Embryonic facial prominence (tissue), 1 donor: ENCODE measurements around the gene CHRM5.
"Not testable (repeated sequence)": the region's sequence is repeated elsewhere in the genome, so short reads cannot be mapped to it uniquely, and the experiment has no call there.

Experiments
- DNase-seq: peaks from one replicate; pipeline ENCODE4 v3.0.0-alpha.2; 2016; ENCODE audit errors: extremely low spot score

The CHRM5 gene

DNA sequence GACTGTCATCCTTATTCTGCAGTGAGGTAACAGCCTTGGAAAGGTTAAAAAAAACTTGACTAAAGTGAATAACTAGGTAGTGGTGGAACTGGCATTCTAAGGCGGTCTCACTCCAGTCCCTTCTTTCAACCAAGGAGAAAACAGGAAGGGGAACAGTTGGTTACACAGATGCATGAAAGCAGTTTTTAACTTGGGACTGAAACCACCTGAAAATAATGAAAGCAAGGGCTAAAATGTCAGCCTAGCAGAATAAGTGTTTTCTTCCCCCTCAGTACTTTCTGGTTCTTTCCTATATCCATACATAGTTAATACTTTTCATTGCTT is 71.5 kb downstream of the CHRM5 start:
- no peak for DNase-seq

DNA sequence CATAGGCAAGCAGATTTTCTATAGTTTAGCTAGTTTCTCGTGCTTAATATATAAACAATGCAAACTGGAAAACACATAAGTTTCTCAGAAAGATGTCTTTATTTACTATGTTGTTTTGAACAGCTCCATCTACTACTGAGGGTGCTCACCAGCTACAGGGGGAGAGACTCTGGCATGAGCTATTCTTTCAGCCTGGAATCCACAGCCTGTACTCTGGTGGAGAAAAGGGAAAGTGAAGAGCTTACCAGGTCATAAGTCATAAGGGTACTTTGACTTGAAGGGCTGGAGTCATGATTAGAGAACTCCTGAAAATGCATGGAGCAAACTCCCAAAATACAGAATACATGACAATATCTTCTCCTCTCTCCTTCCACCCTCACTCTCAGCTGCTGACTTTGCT is 75.1 kb downstream of the CHRM5 start:
- DNase-seq = no peak

DNA sequence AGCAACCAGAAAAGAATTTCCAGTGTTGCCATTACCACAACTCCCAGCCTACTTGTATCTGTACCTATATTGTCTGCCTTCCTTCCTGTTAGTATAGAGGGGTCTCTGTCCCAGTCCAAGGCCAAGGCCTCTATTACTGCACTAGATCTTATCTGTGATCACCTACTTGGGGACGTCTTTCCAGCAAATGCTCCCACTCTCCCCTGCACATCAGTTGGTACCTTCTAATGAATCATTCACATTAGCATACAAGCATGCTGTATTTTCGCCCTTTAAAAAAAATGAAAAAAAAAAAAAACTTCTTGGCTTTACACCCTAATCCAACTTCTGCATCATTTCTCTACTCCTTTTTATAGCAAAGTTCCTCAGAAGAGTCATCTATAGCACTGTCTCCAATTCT is 75.5 kb downstream of the CHRM5 start:
- no peak for DNase-seq

DNA sequence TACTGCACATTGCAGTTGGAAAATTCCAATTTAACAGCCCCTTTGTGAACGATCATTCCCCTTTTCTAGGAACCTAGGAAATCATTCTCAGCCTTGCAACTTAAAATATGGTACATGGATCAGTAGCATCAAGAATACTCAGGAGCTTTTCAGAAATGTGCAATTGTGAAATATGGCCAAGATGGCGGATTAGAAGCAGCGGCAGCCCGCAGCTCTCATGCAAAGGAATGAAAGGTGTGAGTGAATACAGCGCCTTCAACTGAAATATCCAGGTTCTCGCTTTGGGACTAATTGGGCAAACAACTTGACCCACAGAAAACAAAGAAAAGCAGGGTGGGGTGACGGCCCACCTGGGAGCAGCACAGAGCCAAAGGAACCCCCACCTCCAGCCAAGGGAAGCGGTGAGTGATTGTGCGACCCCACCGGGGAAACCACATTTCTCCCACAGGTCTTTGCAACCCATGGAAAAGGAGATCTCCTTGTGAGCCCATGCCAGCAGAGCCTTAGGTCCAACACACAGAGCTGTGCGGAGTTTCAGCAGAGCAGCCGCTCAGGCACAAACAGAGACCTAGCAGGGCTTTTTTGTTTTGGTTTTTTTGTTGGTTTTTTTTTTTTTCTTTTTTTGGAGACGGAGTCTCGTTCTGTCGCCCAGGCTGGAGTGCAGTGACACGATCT is 78.3 kb downstream of the CHRM5 start:
- DNase-seq = no peak

DNA sequence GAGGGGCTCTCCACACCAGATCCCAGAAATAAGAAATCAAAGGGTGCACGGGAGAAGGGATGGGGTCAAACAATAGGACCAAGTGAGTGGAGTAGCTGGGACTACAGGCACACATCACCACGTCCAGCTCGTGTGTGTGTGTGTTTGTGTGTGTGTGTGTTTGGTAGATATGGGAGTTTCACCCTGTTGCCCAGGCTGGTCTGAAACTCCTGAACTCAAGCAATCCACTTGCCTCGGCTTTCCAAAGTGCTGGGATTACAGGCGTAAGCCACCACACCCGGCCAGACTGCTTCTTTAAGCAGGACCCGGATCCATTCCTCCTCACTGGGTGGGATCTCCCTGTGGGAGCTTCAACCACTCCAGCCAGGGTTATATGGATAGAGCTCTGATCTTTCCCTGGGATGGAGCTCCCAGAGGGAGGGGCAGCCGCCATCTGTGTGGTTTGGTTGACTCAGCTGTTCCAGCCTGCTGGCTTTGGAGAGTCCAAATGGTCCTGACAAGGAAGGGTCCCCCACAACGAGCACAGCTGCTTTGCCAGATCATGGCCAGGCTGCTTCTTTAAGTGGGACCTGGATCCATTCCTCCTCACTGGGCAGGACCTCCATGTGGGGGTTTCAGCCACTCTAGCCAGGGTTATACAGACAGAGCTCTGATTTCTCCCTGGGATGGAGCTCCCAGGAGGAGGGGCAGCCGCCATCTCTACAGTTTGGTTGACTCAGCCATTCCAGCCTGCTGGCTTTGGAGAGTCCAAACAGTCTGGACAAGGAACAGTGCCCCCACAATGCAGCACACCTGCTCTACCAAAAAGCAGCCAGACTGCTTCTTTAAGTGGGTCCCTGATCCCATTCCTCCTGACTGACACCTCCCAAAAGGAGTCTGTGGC is 79.8 kb downstream of the CHRM5 start:
- DNase-seq = no peak

DNA sequence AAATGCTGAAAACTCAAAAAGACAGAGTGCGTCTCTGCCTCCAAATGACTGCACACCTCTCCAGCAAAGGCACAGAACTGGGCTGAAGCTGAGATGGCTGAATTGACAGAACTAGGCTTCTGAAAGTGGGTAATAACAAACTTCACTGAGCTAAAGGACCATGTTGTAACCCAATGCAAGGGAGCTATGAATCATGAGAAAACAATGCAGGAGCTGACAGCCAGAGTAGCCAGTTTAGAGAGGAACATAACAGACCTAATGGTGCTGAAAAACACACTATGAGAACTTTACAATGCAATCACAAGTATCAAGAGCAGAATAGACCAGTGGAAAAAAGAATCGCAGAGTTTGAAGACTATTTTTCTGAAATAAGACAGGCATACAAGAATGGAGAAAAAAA is 80.8 kb downstream of the CHRM5 start:
- no peak for DNase-seq

DNA sequence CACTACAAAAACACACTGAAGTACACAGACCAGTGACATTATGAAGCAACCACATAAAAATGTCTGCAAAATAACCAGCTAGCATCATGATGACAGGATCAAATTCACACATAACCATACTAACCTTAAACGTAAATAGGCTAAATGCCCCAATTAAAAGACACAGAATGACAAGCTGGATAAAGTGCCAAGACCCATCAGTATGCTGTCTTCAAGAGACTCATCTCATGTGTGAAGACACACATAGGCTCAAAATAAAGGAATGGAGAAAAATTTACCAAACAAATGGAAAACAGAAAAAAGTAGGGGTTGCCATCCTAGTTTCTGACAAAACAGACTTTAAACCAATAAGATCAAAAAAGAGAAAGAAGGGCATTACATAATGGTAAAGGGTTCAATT is 82.1 kb downstream of the CHRM5 start:
- DNase-seq = not testable (repeated sequence)

DNA sequence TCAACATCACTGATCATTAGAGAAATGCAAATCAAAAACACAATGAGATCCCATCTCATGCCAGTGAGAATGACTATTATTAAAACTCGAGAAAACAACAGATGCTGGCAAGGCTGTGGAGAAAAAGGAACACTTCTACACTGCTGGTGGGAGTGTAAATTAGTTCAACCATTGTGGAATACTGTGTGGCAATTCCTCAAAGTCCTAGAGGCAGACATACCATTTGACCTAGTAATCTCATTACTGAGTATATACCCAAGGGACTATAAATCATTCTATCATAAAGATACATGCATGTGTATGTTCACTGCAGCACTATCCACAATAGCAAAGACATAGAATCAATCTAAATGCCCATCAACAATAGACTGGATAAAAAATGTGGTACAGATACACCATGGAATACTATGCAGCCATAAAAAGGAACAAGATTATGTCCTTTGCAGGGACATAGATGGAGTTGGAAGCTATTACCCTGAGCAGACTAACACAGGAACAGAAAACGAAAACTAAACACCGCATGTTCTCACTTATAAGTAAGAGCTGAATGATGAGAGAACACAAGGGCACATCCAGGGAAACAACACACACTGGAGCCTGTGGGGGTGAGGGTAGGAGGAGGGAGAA is 85.9 kb downstream of the CHRM5 start:
- DNase-seq = no peak

DNA sequence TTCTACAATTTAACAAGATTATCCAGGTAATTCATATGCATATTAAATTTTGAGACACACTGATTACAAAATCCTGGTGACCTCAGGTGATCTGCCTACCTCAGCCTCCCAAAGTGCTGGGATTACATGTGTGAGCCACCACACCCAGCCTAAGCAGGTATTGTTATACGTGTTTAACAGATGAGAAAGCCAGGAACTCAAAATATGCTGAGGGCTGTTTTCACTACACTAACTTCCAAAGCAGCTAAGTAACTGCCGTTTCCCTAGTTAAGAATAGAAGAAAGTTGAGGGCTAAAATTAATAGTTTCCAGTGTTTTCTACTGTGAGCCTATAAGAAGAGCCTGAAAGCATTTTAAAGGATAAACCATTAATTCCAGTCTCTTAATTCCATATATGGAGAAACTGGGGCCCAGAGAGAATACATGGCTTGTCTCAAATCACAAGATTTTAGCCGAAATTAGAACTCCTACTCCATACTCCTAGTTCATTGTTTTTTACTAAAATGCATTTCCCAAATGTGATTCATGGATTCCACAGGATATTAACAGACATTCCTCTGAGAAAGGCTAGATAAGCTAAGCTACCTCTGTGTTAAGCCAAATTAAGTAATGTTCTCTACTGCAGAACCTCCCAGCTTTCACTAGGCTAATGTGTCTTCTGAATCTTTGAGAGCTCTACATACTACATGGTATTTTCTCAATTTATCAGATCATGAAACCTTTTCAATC is 87.7 kb downstream of the CHRM5 start:
- no peak for DNase-seq

DNA sequence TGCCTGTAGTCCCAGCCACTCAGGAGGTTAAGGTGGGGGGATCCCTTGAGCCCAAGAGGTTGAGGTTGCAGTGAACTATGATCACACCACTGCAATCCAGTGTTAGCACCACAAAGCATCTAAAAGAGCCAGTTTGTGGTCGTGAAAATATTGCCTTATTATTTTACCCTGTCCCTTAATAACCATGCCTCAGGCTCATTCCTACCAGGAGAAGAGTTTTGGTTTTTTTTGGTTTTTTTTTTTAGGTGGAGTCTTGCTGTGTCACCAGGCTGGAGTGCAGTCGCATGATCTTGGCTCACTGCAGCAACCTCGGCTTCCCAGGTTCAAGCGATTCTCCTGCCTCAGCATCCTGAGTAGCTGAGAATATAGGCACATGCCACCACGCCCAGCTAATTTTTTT is 88.6 kb downstream of the CHRM5 start:
- DNase-seq = no peak

DNA sequence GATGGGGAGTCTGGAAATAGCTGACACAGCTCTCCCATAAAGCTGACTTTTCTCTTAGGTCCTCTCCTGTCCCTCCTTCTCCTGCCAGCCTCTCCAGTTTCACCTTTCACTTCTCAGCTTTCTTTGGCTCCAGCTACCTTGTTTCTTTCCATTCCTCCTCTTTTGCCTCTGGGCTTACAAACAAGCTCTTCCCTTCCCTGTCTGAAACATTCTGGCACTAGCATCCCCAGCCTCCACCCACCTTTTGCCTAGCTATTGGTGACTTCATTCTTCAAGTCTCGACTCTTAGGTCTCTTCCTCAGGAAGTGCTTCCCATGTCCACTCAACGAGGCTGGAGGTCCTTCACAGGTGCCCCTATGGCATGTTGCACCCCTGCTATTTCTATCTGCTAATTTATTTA is 91.2 kb downstream of the CHRM5 start:
- no peak for DNase-seq

DNA sequence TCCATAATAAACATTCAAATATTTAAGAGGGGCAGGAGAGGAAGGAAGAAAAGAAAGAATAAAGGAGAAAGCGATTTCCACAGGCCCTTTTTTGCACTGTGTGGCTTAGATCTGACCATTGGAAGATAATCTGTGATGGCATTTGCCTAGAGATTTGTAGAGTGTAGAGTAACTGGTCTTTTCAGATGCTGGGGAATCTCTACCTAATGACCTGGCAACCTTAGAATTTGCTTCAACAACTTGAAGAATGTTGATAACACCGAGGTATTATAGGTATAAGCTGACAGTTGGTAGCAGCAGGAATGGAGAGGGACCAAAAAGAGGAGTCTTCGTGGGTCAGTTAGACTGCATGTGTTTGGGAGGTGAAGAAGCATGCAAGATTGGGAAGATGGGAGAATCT is 91.6 kb downstream of the CHRM5 start:
- no peak for DNase-seq

DNA sequence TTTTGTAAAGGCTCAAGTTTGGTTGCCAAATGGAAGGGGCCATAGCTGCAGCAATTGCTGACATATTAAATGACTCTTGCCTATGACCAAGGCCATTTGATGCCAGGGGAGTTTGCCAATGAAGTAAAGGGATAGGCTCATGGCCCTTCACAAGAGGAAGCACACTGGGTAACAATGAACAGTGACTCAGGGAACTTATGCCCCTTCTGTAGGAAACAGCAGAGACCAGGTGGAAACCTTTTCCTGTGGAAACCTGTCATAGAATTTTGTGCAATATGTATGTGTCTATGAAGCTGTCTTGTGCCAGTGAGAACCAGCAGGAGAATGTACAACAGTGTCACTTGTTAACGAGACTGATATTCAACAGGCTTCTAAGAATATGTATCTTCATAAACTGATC is 96.1 kb downstream of the CHRM5 start:
- DNase-seq = no peak

DNA sequence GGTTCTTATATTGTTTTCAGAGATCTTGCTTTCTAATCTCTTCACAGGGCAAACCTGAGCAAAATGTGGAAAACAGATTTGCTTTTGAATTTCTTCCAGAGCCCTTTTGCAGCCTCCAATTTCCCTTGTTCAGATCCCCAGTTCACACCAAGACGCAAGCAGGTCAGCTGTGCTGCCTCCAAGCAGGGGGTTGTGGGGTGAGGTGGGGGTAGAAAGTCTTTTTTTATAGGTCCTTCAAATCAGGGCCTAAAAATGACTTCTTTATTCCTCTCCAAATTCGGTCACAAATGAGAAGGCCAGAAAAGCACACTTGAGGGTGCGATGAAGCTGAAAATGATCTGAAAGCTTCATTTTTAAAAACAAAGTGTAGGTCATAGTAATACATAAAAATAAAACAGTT is 97.0 kb downstream of the CHRM5 start:
- DNase-seq = no peak

DNA sequence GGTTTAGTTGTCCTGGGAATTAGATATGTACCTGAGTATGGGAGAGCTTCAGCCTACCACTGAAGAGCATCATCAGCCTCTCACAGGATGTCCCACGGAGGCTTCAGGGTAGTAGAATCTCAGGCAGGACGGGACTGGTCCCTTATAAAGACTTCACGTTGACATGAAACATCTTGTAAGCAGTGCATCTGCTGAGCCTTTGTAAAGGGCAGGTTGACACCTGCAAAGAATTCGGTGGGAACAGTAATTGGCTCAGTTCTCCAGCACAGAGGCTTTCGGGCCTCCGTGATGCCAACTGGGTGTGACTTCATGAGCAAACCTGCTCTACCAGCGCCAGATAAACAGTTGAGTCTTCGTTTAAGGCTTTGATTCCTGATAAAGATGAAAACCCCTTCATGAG is 97.6 kb downstream of the CHRM5 start:
- DNase-seq = no peak

DNA sequence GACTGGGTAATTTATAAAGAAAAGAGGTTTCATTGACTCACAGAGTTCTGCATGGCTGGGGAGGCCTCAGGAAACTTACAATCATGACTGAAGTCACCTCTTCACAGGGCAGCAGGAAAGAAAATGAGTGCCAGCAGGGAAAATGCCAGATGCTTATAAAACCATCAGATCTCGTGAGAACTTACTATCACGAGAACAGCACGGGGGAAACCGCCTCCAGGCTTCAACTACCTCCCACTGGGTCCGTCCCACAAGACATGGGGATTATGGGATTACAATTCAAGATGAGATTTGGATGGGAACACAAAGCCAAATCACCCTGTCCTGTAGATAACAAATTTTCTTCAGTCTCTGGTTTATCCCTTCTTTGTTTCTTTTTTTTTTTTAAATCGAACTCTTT is 101.7 kb downstream of the CHRM5 start:
- DNase-seq = no peak

DNA sequence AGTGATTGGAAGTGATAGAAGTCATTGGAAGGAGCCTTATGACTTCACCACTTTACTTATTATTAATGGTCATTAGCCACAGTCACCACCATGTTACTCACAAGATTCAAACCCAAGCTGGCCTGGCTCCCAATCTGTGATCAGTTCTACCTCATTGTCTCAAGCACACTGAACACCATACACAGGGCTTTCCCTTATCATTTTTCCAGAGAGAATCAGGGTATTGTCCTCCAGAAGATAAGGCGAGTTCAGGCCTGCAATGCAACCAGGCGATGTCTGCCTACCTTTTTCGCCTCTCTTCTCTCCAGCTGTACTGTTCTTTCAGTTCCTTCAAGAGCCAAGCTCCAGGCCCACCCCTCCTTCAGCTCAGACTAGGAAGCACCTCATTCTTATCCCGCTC is 108.5 kb downstream of the CHRM5 start:
- DNase-seq = no peak

DNA sequence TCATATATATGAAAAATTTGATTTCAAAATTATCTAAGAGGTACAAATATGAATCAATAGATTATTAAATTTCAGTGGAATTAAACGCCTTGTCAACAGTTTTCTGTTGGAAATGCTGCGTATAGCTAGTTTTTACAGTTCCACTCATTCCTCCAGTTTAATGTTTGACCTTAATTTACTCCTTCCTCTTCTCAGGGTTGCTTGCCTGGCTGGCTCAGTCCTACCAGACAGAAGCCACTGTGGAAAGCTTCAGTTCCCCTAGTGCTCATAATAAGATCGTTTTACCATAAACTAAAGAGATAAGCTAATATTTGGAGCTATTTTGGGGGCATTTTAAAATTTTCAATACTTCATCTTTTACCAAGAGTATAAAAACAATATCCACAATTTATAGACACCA is 110.6 kb downstream of the CHRM5 start:
- DNase-seq = no peak

DNA sequence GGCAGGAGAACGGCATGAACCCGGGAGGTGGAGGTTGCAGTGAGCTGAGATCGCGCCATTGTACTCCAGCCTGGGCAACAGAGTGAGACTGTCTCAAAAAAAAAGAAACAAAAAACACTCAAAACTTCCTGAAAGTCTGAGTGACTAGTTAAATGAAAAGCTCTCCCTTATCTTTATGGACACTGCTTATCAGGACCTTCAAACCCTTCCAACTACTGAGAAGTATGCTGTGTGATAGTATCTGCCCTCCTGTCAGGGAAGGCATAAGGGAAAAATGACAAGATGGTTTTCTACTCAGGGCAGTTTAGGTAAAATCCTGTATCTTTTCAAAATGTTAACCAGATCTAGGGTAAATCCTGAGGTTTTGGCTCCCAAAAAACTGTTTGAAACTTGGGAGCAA is 111.6 kb downstream of the CHRM5 start:
- no peak for DNase-seq

DNA sequence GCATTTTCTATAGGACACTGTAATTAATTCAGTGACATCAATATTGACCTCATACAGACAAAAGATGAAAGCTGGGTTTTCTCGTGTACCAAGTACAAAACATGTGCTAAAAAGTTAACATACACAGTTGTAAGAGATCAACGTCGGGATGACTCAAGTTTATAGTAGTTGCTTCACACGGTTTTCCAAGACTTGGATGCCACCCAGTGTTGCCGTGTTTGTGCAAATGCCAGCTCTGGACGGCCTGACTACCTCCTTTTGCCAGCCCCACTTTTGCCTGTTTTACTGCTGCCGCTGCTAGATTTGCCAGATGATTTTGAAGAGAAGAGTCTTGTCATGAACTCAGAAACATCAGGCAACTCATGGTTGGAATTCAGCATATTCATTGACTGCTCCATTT is 115.8 kb downstream of the CHRM5 start:
- DNase-seq = no peak

DNA sequence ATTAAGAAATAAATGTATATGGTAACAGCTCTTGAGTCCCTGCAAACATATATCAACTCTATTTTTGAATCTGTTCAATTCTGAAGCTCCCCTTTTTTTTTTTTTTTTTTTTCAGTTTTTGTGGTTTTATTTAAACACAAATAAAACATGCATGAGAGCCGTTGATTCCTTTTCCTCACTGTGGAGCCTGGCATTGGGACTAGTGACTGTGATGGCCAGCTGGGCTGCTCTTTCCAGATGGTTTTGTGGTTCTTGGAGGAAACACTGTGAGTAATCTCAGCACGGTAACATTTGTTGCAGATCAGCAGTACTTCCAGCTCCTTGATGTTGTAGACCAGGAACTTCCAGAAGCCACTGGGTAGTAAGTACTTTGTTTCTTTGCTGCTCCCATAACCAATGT is 117.4 kb downstream of the CHRM5 start:
- no peak for DNase-seq

DNA sequence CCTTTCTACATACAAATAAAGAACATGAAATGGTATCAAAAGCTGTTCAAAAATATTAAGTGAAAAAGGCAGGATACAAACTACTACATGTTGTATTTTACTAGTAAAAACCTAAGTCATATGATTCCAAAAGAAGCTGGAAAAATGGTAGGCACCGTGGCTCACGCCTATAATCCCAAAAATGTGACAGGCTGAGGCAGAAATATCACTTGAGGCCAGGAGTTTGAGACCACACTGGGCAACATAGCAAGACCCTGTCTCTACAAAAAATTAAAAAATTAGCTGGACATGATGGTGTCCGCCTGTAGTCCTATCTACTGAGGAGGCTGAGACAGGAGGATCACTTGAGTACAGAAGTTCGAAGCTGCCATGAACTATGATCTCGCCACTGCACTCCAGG is 131.6 kb downstream of the CHRM5 start:
- DNase-seq = no peak
